HG03064 (cell line): ENCODE measurements around the gene SLC2A4RG.

Experiments used
- ATAC-seq: cut with Tn5 transposase; IDR thresholded peaks from one replicate; pipeline ENCODE4 v1.9.1; 2021; ENCODE audit warnings: low read depth; ENCODE audit not compliant: unreplicated experiment

Gene SLC2A4RG

DNA sequence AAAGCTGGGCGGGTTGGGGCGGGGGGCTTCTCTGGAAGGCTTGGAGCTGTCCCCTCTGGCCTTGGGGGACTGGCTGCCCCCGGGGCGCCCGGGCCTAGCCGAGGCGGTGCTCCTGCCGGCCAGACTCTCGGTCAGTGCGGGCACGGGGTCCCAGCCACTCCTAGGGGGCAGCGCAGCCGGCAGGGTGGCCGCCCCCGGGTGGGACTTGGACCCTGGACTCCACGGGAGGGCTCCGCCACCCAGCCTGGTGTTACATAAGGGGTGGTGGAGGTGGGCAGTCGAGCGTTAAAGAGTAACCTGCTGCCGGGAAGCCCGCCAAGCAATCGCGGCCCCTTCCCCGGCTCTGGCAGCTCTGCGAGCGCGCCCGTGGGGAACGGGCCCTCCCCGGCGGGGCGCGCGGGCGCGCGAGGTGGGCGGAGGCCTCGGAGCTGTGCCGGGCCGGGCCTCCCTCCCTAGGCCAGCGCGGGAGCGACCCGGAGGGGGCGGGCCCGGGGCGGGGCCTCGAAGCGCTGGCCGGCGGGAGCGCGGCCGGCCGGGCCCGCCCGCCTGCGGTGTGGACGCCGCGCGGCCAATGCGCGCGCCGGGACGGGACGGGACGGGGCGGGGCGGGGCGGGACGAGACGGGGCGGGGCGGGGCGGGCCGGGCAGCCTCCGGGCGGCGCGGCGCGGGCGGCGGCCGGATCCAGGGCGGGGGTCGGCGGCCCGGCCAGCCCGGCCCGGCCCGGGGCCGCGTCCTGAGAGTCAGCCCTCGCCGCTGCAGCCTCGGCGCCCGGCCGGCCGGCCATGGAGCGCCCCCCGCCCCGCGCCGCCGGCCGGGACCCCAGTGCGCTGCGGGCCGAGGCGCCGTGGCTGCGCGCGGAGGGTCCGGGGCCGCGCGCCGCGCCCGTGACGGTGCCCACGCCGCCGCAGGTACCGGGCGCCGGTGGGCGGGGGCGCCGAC, at the start of gene SLC2A4RG:
Gene SLC2A4RG (plus strand): TSS at position 647 of the 940 bp plus-strand sequence. CDS start 137 bp downstream, at position 784.
- ATAC-seq, result no peak

GRCh38 chr20:63690003-63690897, 49.3 kb upstream of the SLC2A4RG start:
- no peak for ATAC-seq

- ATAC-seq, result no peak
Measured at GRCh38 chr20:63690898-63691710, 48.5 kb upstream of the SLC2A4RG start.

GRCh38 chr20:63691711-63692435, 47.7 kb upstream of the SLC2A4RG start:
- ATAC-seq, result no peak

GRCh38 chr20:63692436-63693082, 47.0 kb upstream of the SLC2A4RG start:
- ATAC-seq, result no peak

- ATAC-seq, result no peak
Measured at GRCh38 chr20:63693083-63693732, 46.4 kb upstream of the SLC2A4RG start.

DNA sequence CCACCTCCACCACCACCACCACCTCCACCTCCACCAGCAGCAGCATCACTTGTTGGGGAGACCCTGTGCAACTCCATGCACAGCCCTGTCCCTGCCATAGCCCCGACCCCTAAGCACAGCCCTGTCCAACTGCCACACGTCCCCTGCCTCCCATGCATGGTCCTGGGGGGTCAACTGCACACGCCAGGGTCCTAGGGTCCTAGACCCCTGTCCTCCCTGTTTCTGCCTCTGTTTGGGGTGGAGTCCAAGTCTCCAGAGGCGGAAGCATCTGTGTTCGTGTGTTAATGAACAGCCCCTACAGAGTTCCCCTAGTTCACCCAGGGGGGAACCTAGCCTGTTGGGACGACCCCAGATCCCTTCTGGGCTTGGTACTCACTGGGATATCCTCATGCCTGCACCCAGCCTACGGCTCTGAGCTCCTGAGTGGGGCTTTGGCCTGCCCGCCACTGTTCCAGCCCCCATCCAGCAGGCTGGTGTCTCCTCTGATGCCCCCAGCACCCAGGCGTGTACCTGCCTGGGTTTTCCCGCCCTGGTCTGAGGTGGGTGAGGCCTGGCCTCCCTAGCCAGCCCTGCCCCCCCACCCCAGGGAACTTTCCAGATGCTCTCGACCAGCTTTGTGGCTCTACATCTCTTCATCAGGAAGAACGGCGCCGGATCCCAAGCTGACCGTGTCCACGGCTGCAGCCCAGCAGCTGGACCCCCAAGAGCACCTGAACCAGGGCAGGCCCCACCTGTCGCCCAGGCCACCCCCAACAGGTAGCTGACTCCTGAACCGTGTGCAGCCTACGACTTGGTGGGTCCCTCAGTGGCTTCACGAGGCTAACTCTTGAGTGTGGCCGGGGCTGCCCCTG, 45.6 kb upstream of the SLC2A4RG start:
- no peak for ATAC-seq

DNA sequence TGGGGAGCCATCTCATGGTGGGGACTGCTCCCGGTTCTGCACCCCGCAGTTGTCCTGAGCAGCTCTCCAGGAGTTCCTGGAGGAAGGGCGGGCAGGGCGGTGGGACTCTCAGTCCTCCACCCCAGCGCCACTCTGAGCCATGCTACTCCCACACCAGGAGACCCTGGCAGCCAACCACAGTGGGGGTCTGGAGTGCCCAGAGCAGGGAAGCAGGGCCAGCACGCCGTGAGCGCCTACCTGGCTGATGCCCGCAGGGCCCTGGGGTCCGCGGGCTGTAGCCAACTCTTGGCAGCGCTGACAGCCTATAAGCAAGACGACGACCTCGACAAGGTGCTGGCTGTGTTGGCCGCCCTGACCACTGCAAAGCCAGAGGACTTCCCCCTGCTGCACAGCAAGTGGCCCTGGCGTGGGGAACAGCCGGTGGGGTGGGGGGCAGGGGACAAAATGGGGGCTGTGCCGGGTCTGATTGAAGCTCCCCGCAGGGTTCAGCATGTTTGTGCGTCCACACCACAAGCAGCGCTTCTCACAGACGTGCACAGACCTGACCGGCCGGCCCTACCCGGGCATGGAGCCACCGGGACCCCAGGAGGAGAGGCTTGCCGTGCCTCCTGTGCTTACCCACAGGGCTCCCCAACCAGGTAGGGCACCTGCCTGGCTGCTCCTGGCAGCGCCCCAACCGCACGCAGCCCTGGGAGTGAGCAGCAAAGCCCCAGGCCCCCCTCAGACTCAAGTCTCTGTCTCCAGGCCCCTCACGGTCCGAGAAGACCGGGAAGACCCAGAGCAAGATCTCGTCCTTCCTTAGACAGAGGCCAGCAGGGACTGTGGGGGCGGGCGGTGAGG, 44.8 kb upstream of the SLC2A4RG start:
- ATAC-seq, result no peak

- ATAC-seq, result no peak
Measured at GRCh38 chr20:63695424-63696305, 43.9 kb upstream of the SLC2A4RG start.

- no peak for ATAC-seq
Measured at GRCh38 chr20:63696306-63696627, 43.3 kb upstream of the SLC2A4RG start.

- no peak for ATAC-seq
Measured at GRCh38 chr20:63696628-63697356, 42.8 kb upstream of the SLC2A4RG start, which contains the start of gene TNFRSF6B. TSS of gene TNFRSF6B (plus strand) at chr20:63696652. CDS start at chr20:63696768, 116 bp downstream.

GRCh38 chr20:63697357-63697867, 42.2 kb upstream of the SLC2A4RG start:
- no peak for ATAC-seq

GRCh38 chr20:63697868-63698545, 41.6 kb upstream of the SLC2A4RG start:
- ATAC-seq, result no peak

GRCh38 chr20:63698739-63699465, 40.7 kb upstream of the SLC2A4RG start:
- ATAC-seq, result no peak
